Activated CD4-positive, CD25-positive, alpha-beta regulatory T cell treated with anti-CD3 and anti-CD28 coated beads, Interleukin-2, amount 50 U/mL, for 16 hours (primary cell): Measurements from ENCODE around the gene CELF4.

Experiments
- DNase-seq: peaks from one replicate; pipeline ENCODE4 v3.0.0-alpha.2; 2020; ENCODE audit warnings: low read depth, low spot score

The CELF4 gene

GRCh38 chr18:37258131-37258530 lies 307.5 kb downstream of the CELF4 start:
- no peak for DNase-seq

GRCh38 chr18:37254973-37255372 lies 310.6 kb downstream of the CELF4 start:
- DNase-seq: no peak

GRCh38 chr18:37254236-37254754 lies 311.3 kb downstream of the CELF4 start:
- DNase-seq: no peak

- DNase-seq: no peak
Measured at GRCh38 chr18:37253394-37254235, 312.0 kb downstream of the CELF4 start.

GRCh38 chr18:37252854-37253393 lies 312.7 kb downstream of the CELF4 start:
- DNase-seq: no peak

GRCh38 chr18:37252342-37252741 lies 313.3 kb downstream of the CELF4 start:
- no peak for DNase-seq

- DNase-seq: no peak
Measured at GRCh38 chr18:37251679-37252078, 313.9 kb downstream of the CELF4 start.

- DNase-seq: no peak
Measured at GRCh38 chr18:37249895-37250618, 315.5 kb downstream of the CELF4 start.

GRCh38 chr18:37249171-37249886 lies 316.3 kb downstream of the CELF4 start:
- DNase-seq: no peak

GRCh38 chr18:37248281-37248680 lies 317.3 kb downstream of the CELF4 start:
- DNase-seq: no peak

- no peak for DNase-seq
Measured at GRCh38 chr18:37247497-37248161, 318.0 kb downstream of the CELF4 start.

GRCh38 chr18:37246779-37247340 lies 318.7 kb downstream of the CELF4 start:
- DNase-seq: no peak

- DNase-seq: no peak
Measured at GRCh38 chr18:37244618-37245017, 321.0 kb downstream of the CELF4 start.

GRCh38 chr18:37243741-37244140 lies 321.9 kb downstream of the CELF4 start:
- DNase-seq: no peak

GRCh38 chr18:37242826-37243560 lies 322.6 kb downstream of the CELF4 start:
- no peak for DNase-seq

GRCh38 chr18:37242091-37242490 lies 323.5 kb downstream of the CELF4 start:
- DNase-seq: no peak

- no peak for DNase-seq
Measured at GRCh38 chr18:37238282-37239108, 327.1 kb downstream of the CELF4 start.

- DNase-seq: no peak
Measured at GRCh38 chr18:37235583-37235982, 330.0 kb downstream of the CELF4 start.

- DNase-seq: no peak
Measured at GRCh38 chr18:37231251-37231650, 334.3 kb downstream of the CELF4 start.
